Astrocyte of the spinal cord (primary cell): ENCODE data around the gene IQCM.

Source experiments
- DNase-seq: peaks from one replicate; pipeline ENCODE4 v3.0.0; 2011; ENCODE audit warnings: low read depth, low spot score
- H3K4me3 ChIP-seq: 2 replicates; pipeline ENCODE4 v1.5.1; 2011; ENCODE audit warnings: low read depth, mild to moderate bottlenecking, low read length, moderate library complexity
- in situ Hi-C: cut with HindIII; loops from 2 replicates; pipeline ENCODE4 v1.10.0; 2017; ENCODE audit warnings: low sequenced_read_pairs
- TF ChIP-seq, protein P1 (sequence below): IDR thresholded peaks from 2 replicates; pipeline ENCODE4 v1.5.1; 2012; ENCODE audit warnings: low read depth, mild to moderate bottlenecking, low read length, inconsistent platforms

The IQCM gene

DNA sequence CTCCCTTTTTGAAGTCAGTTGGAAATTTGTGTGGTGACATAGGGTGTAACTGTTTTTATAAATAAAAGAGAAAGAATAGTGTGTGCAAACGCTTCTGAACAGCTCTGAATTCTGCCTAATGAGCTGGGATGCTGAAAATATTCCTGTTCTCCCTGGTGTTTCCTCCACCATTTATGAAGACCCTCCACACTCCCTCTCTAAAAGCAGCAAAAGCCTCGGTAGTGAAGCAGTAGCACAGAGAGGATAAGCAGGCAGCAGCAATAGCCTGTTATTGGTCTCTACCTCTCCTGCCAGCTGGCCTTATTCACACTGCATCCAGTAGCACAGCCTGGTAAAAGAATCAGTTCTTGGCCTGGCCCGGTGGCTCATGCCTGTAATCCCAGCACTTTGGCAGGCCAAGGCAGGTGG is 406.1 kb downstream of the IQCM start:
- TF ChIP-seq, protein P1, sequence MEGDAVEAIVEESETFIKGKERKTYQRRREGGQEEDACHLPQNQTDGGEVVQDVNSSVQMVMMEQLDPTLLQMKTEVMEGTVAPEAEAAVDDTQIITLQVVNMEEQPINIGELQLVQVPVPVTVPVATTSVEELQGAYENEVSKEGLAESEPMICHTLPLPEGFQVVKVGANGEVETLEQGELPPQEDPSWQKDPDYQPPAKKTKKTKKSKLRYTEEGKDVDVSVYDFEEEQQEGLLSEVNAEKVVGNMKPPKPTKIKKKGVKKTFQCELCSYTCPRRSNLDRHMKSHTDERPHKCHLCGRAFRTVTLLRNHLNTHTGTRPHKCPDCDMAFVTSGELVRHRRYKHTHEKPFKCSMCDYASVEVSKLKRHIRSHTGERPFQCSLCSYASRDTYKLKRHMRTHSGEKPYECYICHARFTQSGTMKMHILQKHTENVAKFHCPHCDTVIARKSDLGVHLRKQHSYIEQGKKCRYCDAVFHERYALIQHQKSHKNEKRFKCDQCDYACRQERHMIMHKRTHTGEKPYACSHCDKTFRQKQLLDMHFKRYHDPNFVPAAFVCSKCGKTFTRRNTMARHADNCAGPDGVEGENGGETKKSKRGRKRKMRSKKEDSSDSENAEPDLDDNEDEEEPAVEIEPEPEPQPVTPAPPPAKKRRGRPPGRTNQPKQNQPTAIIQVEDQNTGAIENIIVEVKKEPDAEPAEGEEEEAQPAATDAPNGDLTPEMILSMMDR, result no peak
- H3K4me3 ChIP-seq, result no peak overlapping the region
- in situ Hi-C loops, result no loop called here
- DNase-seq, result no peak

DNA sequence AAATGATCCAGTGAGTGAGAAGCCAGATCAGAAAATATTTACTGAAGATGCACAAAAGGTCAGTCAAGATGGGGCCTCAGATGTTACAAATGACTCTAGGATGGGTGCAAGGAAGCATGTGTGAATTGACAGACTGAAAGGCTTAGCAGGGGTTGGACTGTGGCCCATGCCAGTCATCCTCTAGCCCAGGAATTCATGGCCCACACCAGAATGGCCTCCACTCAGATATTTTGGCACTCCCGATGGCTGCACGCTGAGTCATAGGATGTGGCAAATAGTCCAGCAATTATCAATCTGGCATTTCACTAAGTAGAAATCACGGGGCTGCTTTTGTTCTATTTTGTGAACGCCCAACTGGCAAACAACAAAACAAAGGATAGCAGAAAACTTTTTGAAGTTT is 406.5 kb downstream of the IQCM start:
- DNase-seq, result peak; percentile 86
- no peak overlapping the region for H3K4me3 ChIP-seq
- TF ChIP-seq, protein P1, result no peak
- in situ Hi-C loops, result no loop called here

DNA sequence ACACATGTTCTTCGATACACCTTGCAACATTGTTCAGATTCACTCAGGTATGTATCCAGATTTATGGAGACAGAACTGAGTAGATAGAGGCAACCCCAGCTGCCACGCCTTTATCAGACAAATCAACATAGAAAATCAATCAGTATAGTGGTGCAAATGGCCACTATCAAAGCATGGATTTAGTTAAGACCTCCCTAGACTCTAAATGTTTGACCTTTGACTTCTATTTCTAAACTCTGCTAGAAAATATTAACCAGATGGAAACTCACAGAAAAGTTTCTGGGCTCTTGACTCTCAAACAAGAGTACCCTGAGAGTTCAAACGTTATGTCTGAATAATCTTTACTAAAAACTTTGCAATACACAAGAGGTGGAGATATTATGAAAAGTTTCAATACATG is 411.5 kb downstream of the IQCM start:
- DNase-seq, result no peak
- no peak overlapping the region for H3K4me3 ChIP-seq
- in situ Hi-C loops, result no loop called here
- TF ChIP-seq, protein P1, result no peak

DNA sequence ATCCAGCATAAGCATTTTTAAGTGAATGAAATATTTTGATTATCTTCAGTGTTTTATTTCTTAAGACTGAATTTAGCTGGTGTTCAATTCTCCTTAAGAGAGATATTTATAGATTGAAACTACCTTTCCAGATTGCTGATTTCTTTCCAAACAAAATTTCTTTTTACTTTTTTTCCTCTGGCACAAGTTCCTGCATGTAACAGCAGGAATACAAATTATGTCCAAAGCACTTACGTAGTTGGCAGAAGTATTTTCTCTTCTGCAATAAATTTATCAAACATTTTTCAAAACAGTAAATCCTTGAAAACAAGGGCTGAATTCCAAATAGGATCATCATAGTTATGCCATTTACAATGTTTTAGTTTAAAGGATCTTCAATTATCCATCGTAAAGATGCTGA is 412.6 kb downstream of the IQCM start:
- TF ChIP-seq, protein P1, result no peak
- in situ Hi-C loops, result no loop called here
- no peak for DNase-seq
- H3K4me3 ChIP-seq, result no peak overlapping the region

DNA sequence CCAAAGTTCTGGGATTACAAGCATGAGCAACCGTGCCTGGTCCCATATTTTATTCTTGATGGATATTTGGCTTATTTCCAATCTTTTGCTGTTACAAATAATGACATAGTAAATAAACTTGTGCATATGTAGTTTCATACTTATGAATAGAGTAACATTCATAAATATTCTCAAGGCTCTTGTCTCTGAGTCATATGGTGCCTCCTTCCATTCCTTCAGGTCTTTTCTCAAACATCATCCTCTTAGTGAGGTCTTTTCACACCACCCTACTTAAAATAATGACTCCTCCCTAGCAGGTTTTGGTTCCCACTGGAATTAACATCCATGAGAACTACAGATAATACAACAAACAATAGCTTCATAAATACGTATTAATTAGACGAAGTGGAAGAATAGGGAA is 416.6 kb downstream of the IQCM start:
- TF ChIP-seq, protein P1, result no peak
- DNase-seq, result no peak
- in situ Hi-C loops, result no loop called here
- H3K4me3 ChIP-seq, result no peak overlapping the region

DNA sequence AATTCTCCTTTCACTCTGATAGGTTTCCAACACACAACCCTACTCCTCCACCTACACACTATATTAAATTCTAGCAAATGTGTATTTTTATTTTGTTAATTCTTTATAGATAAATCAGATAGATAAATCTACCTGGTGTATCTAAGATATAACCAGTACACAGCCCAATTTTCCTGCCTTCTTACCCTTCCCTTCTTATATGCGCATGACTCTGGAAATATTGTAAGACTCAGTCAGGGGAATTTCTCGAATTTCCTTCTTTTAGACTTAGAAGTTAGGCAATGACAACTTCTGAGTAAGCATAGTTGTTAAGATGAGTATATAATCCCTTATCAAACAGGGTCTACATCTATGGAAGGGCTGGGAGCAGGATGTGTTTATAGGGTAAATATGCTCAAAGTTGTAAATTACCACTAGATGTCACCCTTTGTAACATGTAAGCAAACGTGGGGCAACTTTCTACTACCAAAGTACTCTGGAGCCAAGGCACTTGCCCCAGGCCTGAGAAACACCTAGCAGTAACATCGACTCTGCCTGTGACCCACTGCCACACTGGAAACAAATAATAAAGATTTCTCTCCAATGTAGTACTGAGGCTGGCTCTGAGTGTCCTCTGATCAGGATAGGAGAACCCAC is 444.7 kb downstream of the IQCM start:
- TF ChIP-seq, protein P1, result peak; percentile 33
- no peak overlapping the region for H3K4me3 ChIP-seq
- in situ Hi-C loops, result no loop called here
- peak; percentile 70 for DNase-seq

DNA sequence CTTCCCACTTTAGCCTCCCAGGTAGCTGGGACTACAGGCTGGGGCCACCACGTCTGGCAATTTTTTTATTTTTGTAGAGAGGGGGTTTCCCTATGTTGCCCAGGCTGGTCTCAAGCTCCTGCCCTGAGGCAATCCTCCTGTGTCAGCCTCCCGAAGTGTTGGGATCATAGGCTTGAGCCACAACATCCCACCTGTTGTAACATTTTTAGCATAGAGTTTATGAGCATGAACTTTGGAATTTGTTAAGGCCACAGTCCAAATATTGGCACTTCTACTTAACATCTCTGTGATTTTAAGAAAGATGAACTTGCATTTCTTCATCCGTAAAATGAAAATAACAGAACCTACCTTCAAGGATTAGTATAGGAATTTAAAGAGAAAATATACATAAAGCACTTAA is 445.6 kb downstream of the IQCM start:
- no peak for DNase-seq
- in situ Hi-C loops, result no loop called here
- TF ChIP-seq, protein P1, result no peak
- no peak overlapping the region for H3K4me3 ChIP-seq
